ENCODE data around the gene ELMOD1.

Gene ELMOD1

DNA sequence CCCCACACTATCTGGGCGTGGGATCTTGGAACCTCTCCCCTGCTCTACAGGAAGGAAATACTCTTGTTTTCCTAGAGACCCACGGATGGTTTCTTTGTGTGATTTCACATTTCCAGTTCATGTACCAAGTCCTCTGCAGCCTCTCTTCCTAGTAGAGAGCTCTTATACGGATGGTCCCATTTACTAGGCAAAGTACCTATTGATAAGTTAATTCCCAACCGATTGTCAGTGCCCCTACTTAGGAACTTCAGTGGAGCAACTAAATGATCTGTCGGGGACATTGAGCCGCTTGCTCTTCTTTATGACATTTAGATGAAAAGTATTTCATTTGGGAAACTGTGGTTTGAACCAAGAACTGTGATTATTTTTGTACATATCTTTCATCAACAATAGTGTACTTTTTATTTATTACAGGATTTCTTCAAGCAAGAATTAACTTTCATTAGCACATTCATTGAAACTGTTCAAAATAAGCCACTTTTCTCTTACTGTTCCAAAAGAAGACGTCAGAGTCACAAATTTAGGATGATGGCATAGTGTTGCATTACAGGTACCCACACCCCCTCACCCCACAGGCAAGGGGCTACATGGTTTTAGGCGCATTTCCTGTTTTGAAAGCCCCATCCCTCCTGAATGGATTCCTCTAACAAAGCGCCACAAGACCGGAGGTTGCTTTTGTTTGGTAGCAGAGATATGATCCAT lies 34.2 kb downstream of the ELMOD1 start:
- intact Hi-C loops (cut with DNase I), result no loop called here
- DNase-seq, result no peak

DNA sequence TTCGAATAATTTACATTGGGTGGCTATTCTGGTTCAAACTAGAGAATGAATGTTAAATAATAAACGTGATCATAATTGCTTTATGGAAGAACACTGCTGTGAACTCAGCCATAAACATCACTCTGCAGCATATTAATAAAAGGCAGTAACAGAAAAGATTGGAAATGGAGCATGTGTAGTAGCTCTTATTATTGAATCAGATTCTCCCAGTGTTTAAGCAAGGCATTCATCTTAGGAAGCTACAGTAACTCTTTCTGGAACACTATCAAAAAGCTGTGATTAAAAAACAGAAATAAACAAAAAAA lies 34.7 kb downstream of the ELMOD1 start:
- DNase-seq, result no peak
- intact Hi-C loops (cut with DNase I), result no loop called here

DNA sequence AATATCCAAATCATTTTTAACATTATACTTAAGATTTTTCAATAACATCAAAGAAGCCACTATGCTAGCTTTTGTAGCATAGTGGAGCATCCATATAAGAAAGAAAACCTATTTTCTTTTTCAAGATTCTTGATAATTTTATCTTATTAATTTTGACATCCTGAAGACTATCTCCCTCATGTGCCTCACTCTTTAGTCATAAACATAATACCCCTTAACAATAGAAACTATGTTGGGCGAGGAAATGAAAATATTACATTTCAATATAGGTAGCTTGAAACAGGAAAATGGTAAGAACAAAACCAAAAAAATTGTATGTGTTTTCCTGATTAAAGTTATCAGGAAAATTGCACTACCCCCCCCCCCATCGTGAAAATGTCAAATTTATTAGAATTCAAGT lies 40.1 kb downstream of the ELMOD1 start:
- intact Hi-C loops (cut with DNase I), result no loop called here
- DNase-seq, result no peak

DNA sequence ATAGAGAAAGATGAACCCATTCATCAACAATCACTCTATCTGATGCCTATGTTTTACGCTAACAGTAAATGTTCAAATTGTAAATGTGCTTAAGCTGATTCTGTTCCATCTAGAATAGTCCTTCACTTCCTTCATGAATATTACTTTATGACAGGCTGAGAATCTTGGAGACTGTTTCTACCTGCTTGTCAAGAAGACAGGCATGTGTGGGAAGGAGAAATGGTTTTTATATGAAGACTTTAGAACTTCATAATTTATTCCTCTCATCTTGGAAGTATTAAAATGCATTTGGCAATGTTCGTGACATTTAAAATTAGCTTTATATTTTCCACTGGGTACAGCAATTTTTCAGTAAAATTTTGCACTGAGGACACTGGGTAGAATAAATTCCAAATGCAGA lies 41.0 kb downstream of the ELMOD1 start:
- no peak for DNase-seq
- intact Hi-C loops (cut with DNase I), result no loop called here

GRCh38 chr11:107646783-107647182 lies 55.8 kb downstream of the ELMOD1 start:
- DNase-seq, result no peak
- intact Hi-C loops (cut with DNase I), result no loop called here

DNA sequence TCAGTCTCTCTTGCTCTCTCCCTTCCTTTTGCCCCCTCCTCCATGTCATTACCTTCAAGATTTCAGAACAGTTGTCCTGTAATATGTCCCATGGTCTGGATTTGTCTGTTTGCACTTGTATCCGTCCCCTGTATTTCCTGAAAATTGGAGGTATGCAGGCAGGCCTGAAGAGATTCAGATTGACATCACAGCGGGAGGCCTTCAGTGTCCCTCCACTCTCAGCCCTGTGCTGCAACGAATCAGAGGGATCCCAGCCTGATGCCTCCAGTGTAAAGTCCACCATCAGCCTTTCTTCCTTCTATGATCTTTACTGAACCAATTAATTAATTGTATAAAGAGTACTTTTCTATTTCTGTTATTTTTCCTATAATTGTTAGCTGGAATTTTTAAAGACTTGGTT lies 57.3 kb downstream of the ELMOD1 start:
- no peak for DNase-seq
- intact Hi-C loops (cut with DNase I), result no loop called here

DNA sequence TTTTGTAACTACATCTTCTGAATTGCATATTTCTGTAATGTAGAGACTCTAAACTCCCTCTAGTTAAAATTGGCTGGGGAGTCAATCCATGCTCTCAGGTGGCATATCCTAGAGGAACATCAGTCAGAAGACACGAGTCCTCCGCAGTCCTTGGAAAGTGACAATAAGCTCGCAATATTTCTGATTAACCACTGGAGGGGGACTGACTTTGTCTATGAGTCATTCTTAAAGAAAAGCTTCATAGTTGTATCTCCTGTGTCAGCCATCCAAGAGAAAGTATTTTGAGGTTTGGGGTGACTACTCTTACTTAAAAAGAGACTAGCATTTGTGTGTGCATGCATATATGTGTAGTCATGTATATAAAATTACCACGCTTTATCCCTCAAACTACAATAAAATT lies 60.7 kb downstream of the ELMOD1 start:
- intact Hi-C loops (cut with DNase I), result no loop called here
- DNase-seq, result no peak

DNA sequence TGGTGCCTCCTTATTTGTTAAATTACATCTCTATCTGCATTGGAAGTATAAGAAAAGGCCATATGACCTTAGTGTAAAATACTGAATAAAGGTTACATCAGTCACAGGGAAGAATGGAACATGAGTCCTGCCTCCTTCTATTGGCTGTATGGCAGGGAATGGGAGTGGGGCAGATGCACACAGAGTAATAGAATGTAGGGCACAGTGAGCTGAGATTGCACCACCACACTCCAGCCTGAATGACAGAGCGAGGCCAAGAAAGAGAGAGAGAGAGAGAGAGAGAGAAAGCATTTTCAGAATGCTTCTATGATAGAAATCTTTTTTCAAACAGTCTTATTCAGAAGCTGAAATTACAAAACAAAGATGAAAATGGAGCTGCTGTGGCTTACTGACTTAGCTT lies 62.1 kb downstream of the ELMOD1 start:
- no peak for DNase-seq
- intact Hi-C loops (cut with DNase I), result no loop called here

GRCh38 chr11:107655602-107656001 lies 64.7 kb downstream of the ELMOD1 start:
- intact Hi-C loops (cut with DNase I), result no loop called here

DNA sequence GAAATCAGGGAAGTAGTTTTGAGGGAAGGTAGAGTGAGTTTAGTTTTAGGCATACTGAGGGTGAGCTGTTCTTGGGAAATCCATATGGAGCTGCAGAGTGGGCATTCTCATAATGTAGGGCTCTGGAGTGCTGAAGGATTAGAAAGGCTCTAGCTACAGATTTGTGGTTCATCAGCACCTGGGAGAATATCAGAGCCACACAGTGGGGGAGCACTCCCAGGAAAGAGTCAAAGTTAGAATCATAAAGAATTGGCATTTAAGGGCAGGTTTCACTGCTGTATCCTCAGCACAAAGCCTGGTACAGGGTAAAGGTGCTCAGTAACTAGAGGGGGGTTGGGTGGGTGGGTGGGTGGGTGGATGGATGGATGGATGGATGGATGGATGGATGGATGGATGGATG lies 68.4 kb downstream of the ELMOD1 start:
- intact Hi-C loops (cut with DNase I), result no loop called here

More at GRCh38 chr11:107655602-107656001, 64.7 kb downstream of the ELMOD1 start:
- DNase-seq, result no peak

DNA sequence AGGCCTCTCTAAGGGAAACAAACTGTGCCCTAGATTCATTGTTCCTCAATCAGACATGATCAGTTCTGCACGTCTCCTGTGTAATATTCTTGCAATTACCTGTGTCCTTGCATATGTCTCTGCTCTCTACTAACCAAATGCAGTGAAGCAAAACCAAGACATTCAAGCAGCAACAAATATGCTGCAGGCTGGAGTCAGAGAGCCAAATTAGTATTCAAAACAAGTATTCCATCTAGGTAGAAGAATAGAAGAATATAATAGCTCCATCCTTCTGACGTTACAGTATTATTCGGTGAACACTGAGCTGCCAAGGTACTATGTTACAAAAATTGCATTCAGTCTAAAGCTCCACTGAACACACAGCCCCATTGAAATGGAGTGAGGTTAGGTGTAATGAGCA lies 69.1 kb downstream of the ELMOD1 start:
- DNase-seq, result no peak

More for the DNA sequence above, 68.4 kb downstream of the ELMOD1 start:
- no peak for DNase-seq

DNA sequence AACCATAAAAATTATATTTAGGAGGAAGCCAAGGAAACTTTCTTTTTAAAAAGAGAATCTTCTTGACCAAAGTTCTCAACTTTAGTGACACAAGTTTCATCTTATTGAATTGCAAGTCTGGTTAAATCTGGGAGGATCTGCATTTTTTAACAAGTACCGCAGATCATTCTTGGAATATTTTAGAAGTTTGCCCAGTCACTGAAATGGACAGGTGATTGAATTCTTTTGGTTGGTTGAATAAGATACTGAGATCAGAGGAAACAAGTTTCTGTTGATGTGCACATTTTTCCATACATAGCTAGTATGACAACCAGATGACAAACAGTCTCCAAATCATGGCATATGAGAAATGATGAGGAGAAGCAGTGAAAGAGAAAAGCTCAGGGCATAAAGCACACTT lies 70.7 kb downstream of the ELMOD1 start:
- intact Hi-C loops (cut with DNase I), result no loop called here
- DNase-seq, result no peak

More for the DNA sequence above, 69.1 kb downstream of the ELMOD1 start:
- intact Hi-C loops (cut with DNase I), result no loop called here

GRCh38 chr11:107665018-107665417 lies 74.1 kb downstream of the ELMOD1 start:
- intact Hi-C loops (cut with DNase I), result no loop called here

DNA sequence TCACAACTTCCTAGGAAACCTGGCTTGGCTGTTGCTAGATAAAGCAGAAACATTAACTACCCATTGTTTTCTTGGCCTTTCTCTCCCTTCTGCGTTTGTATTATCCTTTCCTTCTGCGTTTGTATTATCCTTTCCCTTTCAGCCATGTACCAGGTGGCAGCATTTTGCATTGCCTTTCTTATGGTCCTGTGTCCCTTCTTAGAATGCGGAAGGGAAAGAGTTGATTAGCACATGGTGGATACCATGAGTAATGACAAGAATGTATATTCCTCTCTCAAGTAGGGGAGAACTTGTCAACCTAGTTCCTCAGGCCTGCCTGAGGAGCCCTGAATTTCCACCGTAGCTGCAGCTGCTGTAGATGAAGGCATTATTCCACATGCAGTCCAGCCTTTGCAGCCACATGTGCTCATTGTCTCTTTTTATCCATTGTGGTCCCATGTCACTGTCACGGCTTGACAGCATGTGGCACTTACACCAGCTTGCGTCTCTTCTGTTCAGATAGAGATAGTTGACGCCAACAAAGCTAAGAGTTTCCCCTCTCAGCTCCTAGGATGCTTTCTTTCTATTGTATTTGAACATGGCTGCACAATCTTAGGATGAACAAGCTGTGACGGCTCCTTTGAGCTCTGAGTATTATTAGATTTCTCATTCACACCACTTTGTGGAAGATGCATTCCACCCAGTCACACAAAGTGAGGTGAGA lies 76.1 kb downstream of the ELMOD1 start:
- DNase-seq, result no peak
- intact Hi-C loops (cut with DNase I), result no loop called here

More at GRCh38 chr11:107665018-107665417, 74.1 kb downstream of the ELMOD1 start:
- peak in 5 of 10 donors; percentile 17 to 82 (median 40) for DNase-seq

GRCh38 chr11:107669191-107669740 lies 78.3 kb downstream of the ELMOD1 start:
- intact Hi-C loops (cut with DNase I), result no loop called here
- DNase-seq, result no peak

GRCh38 chr11:107669893-107670601 lies 79.1 kb downstream of the ELMOD1 start:
- intact Hi-C loops (cut with DNase I), result no loop called here

GRCh38 chr11:107675902-107676301 lies 85.0 kb downstream of the ELMOD1 start:
- no peak for DNase-seq
- intact Hi-C loops (cut with DNase I), result no loop called here

More at GRCh38 chr11:107669893-107670601, 79.1 kb downstream of the ELMOD1 start:
- no peak for DNase-seq

GRCh38 chr11:107676336-107677057 lies 85.5 kb downstream of the ELMOD1 start:
- DNase-seq, result no peak
- intact Hi-C loops (cut with DNase I), result no loop called here

DNA sequence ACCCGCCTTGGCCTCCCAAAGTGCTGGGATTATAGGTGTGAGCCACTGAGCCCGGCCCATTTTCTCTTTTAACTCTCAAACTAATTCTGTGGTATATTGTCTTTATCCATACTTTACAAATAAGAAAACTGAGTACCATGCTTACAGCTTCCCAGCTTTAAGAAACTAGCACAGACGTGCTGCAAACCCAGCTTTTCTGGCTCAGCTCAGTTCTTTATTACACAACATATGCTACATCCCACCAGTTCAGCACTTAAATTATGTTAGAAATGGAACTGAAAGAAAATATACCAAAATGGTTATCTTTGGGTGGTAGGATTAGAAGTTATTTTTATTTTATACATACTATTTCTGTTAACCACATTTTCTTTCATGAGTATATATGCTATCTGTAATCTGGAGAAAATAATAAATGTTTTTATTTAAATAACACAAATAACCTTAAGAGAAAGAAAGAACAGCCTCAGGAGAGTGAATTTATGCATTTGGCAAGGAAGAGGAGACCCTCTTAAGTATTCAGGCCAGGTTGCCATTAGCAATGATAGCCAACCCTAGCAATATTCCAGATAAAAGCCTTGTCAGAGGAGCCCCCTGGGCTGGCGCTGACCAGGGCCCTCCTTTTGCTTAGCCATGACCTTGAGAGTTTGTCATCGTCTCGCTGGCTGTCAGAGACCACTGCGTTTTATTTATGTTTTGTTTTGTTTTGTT lies 87.1 kb downstream of the ELMOD1 start:
- no peak for DNase-seq
- intact Hi-C loops (cut with DNase I), result no loop called here

DNA sequence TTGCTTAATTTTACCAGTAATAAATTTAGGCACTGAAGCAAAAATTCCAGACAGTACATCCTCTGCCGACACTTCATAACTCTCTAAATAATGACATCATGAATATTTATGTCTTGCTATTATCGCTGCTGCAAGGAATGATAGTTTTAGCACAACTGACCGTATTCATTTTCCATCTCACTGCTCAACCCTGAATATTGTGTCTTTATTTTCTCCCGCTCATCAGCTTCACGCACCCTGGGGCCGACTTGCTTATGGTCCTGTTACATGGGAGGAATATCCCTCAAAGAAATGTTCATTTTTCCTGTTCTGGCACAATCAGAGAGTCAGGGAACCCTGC lies 87.7 kb downstream of the ELMOD1 start:
- no peak for DNase-seq
- intact Hi-C loops (cut with DNase I), result no loop called here
